NB4 (cell line): ENCODE data around the gene TMEM19.

Source experiments
- DNase-seq: peaks from one replicate; pipeline ENCODE4 v3.0.0; 2010; ENCODE audit warnings: low read depth
- H3K4me3 ChIP-seq: one replicate; pipeline ENCODE4 v1.5.1; 2011; ENCODE audit warnings: mild to moderate bottlenecking, low read depth, low read length, moderate library complexity
- MYC ChIP-seq: IDR thresholded peaks from 2 replicates; pipeline ENCODE4 v1.6.1; 2011; ENCODE audit warnings: low read depth, low read length
- POLR2A ChIP-seq: IDR thresholded peaks from 2 replicates; pipeline ENCODE4 v1.6.1; 2011; ENCODE audit warnings: mild to moderate bottlenecking; ENCODE audit not compliant: insufficient read length; ENCODE audit errors: extremely low read depth
- TF ChIP-seq, protein P1 (sequence below): IDR thresholded peaks from one replicate; pipeline ENCODE4 v1.5.1; 2012; ENCODE audit warnings: low read depth, low read length
- TF ChIP-seq, protein P2 (sequence below): IDR thresholded peaks from 2 replicates; pipeline ENCODE4 v1.6.1; 2011; ENCODE audit warnings: low read depth, low read length

The TMEM19 gene

DNA sequence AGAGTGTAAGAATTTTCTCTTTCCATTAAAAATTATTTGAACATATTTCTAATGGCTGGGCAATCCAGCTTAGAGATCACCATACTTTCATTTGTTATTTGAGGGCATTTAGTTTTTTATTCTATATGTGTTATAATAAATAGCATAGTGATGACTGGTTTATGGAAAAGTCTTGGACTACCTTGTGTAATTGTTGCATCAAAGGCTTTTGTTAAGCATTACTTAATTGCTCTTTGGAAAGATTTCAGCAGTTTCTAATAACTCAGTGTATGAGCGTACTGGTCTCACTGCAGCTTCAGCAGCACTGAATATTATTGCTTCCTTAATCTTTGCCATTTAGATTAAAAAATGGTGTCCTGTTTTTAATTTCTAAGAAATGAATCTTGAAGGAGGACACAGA lies 22.8 kb downstream of the TMEM19 start:
- TF ChIP-seq, protein P1, sequence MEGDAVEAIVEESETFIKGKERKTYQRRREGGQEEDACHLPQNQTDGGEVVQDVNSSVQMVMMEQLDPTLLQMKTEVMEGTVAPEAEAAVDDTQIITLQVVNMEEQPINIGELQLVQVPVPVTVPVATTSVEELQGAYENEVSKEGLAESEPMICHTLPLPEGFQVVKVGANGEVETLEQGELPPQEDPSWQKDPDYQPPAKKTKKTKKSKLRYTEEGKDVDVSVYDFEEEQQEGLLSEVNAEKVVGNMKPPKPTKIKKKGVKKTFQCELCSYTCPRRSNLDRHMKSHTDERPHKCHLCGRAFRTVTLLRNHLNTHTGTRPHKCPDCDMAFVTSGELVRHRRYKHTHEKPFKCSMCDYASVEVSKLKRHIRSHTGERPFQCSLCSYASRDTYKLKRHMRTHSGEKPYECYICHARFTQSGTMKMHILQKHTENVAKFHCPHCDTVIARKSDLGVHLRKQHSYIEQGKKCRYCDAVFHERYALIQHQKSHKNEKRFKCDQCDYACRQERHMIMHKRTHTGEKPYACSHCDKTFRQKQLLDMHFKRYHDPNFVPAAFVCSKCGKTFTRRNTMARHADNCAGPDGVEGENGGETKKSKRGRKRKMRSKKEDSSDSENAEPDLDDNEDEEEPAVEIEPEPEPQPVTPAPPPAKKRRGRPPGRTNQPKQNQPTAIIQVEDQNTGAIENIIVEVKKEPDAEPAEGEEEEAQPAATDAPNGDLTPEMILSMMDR: no peak
- TF ChIP-seq, protein P2, sequence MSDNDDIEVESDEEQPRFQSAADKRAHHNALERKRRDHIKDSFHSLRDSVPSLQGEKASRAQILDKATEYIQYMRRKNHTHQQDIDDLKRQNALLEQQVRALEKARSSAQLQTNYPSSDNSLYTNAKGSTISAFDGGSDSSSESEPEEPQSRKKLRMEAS: no peak
- TF ChIP-seq MYC: no peak
- no peak for TF ChIP-seq POLR2A
- H3K4me3 ChIP-seq: no peak overlapping the region
- DNase-seq: no peak

DNA sequence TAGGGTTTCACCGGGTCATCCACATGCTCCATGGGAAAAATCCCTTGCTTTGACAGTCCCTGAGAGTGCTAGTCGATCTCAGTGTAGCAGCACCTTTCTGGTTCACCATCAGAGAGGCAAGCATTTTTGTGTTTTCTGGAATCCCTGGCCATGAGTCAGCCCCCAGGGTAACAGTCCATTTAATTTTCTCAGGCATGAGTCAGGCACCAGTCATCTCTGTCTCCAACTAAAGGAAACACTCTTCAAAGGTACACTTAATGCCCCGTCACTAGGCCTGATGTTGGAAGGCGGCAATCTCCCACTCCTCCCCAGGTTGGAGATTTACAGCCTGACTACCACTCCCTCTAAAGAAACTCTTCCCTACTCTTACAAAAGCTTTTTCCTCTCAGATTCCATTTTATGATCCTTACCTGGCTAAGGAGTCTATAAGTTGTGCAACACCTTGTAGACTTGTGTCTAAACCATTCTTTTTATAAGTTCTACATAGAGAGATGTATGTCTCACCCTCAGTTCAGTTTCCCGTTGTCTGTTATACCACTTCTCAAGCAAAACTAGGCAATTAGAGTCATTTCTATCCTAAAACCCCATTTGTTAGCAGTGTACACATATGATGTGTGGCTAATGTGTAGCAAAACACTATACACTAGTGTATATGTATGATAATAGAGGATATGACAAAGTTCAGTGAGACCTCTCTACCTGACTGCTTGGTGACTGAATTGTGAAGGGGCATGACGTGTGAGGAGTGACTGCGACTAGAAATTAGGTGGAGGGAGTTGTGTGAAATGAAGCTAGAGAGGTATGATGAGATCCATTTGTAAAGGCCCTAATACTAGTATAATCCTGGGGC lies 24.6 kb downstream of the TMEM19 start:
- TF ChIP-seq POLR2A: no peak
- TF ChIP-seq, protein P1: no peak
- DNase-seq: no peak
- H3K4me3 ChIP-seq: no peak overlapping the region

DNA sequence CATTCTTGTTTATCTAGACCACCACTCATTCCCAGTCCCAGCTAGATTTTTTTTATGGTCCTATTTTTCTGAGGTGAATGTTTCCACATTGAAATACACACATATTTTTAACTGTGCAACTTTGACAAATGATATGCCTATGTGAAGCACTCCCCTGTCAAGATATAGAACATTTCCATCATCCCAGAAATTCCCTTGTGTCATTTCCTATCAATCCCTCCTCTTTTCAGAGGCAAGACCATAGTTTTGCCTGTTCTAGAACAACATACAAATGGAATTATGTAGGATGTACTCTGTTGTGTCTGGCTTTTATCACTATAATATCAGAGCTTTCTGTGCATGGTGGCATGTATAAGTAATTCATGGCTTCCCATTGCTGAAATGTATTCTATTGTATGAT lies 32.7 kb downstream of the TMEM19 start:
- no peak for DNase-seq
- TF ChIP-seq, protein P2: no peak
- TF ChIP-seq POLR2A: no peak
- no peak for TF ChIP-seq MYC
- TF ChIP-seq, protein P1: no peak
- H3K4me3 ChIP-seq: no peak overlapping the region

DNA sequence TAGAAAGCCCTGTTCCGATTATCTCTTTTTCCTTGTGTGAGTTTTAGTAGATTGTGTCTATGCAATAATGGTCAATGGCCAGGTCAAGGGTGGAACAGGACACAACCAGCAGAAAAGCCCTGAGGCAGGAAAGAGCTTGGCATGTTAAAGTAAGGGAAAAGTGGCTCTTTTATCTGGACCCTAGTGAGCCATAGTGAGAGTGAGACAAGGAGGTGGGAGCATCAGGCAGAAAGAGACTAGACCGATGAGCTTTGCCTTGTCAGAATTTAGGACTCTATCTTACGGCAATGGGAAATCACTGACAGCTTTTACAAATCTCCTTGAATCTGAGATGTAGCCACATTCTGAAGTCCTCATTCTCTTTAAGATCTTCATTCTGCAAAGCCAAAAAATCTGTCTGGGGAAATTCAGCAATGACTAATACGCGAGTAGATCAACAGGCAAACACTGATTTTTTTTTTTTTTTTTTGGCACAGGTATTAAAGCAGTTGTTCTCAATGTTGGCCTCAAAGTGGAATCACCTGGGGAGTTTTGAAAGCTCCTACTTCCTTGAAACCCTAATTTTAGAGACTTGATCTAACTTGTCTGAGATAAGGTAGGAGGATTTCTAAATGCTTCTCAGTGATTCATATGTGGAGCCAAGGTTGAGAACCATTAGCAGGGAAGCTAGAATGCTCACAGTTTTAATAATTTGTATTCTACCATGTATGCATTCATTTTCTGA lies 33.9 kb downstream of the TMEM19 start:
- TF ChIP-seq MYC: no peak
- TF ChIP-seq, protein P2: no peak
- TF ChIP-seq, protein P1: no peak
- TF ChIP-seq POLR2A: no peak
- no peak overlapping the region for H3K4me3 ChIP-seq
- no peak for DNase-seq

DNA sequence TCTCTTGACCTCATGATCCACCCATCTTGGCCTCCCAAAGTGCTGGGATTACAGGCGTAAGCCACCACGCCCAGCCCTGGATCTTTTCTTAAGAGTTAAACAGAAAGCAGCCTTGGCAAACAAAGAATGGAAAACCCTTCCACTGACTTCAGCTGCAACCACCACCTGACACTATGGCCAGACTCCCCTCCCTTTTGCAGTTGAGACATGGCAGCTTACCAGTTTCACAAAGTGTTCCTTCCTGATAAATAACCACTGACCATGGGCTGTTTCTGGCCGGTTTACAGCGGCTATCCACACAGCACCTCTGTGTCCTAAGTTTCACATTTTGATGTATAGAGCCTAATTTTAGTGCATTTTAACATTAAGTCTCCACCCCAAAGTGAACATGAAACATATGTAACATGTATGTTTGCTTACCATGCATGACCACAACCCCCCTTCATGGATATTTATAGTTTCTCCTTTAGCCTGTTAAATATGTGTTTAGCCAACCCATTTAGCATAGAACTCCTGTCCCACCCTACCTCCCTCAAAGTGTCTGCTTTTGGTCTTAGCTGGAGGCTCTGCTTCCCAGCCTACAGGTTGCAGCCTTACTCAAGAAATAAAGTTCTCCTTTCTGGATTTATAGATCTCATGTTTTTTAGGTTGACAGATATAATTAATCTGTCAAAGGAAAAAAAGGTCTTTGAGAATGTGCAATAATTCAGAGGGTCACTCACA lies 36.1 kb downstream of the TMEM19 start:
- no peak overlapping the region for H3K4me3 ChIP-seq
- TF ChIP-seq, protein P2: no peak
- TF ChIP-seq POLR2A (no peak), MYC (no peak)
- TF ChIP-seq, protein P1: no peak
- no peak for DNase-seq
